ENCODE data around the gene CDKL5.

The CDKL5 gene

DNA sequence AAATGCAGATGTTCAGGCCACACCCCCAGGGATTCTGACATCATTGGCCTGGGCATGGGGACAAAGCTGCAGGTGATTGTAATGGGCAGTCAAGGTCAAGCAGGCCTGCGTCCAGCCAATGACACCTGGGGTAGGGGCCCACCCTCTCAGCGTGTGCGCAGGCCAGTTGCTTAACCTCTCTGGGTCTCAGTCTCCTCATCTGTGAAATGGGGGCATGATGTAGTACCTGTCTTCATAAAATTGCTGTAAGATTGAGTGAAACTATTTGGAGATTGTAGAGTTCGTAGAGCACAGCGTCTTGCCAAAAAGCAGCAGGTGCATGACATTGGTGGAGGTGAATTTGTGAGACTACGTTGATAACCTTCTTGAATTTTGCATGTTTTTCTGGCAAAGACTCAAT, 225.3 kb downstream of the CDKL5 start:
- DNase-seq, result no peak

DNA sequence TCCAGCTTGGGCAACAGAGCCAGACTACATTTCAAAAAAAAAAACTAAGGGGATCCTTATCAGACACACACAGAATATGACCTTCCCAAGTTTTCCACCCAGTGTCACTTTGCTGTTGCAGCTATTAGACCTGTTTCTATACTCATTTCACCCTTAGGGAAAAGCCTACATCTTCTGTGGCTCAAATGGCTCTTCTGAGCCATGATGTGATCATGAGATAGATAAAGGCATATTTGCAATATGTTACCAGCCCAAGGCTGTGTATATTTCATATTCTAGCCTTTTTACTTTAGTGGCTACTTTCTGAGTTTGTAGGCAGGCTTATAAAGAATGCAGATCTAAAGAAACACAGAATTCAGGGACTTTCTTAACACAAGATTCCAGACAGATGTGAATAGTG, 227.2 kb downstream of the CDKL5 start:
- no peak for DNase-seq

DNA sequence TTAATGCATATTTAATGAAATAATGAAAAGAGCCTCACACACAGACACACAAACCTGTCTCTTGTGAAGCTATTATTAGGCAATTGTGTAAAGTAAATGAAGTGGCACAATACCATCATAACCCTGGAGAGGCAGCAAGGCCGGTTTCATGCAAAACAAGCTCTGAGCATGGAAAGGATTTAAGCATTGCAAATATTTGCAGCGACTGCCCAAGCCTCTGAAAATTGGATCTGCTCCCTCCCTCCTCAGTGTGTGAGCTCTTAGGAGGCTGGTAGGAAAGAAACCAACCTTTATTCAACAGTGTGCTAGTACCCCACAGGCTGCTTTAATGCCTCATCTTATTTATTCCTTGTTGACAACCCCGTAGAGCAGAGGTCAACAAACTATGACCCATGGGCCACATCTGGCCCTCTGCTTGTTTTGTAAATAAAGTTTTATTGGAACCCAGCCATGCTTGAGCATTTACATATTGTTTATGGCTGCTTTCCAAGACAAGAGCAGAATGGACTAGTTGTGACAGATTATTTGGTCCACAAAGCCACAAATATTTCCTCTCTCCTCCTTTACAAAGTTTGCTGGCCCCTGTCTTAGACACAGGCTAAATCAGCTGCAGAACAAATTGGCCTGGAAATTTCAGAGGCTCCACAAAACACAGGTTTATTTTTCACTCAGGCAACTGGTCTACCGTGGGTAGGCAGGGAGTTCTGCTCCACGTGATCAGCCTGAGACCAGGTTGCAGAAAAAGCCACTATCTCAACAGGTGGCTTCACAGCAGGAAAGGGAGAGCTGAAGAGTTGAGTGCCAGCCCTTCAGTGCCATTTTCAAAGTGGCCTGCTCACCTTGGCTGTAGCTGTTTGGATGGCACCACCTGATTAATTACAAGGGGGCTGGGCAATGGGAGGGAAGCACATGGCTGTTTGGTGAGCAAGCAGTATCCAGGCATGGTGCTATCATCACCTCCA, 229.7 kb downstream of the CDKL5 start:
- no peak for DNase-seq

DNA sequence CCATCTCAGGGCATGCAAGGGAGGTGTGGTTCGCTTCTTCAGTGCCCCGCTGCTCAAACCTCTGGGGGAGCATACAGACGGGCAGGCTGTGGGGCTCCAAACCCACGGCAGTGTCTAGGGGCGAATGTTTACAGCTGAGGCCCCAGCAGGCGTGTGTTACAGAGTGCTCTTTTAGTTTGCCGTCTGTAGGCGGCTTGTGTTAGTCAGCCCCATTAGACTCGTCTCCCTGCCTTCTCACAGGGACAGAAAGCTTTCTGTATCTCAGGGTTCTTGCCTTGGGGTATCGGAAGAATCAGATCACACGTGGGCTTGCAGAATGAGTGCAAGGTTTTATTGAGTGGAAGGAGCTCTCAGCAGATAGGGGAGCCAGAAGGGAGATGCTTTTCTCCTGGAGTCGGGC, 235.9 kb downstream of the CDKL5 start:
- no peak for DNase-seq

DNA sequence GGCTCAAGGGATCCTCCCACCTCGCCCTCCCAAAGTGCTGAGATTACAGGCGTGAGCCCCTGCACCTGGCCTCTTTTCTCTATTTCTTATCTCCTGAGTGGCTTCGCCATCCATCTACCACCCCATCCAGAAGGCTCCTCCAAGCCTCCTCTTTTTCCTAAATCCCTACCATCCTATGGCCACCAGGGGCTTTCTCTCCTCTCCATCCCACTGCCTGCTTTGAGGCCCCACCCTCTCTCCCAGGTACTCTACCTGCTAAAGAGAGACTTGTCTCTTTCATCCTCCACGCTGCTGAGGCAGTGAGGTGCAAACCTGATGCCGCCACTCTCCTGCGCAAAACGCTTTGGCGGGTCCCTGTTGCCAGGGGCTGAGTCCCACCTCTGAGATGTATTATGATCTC, 239.5 kb downstream of the CDKL5 start:
- DNase-seq, result no peak

DNA sequence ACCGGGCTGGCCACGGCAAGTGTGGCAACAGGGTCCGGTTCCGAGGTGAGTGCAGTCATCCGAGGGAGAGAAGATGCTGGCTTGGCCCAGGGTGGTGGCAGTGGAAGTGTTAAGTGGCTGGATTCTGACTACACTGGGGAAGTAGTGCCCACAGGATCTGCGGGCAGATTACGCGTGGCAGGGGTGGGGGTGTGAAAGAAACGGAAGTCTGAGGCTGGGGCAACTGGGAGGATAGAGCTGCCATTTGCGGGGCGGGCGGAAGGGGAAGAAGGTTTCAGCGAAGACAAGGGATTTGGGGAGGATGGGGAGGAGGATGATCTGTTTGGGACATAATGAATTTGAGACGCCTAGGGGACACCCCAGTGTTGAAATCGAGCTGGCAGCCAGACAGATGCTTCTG, 241.2 kb downstream of the CDKL5 start:
- no peak for DNase-seq

DNA sequence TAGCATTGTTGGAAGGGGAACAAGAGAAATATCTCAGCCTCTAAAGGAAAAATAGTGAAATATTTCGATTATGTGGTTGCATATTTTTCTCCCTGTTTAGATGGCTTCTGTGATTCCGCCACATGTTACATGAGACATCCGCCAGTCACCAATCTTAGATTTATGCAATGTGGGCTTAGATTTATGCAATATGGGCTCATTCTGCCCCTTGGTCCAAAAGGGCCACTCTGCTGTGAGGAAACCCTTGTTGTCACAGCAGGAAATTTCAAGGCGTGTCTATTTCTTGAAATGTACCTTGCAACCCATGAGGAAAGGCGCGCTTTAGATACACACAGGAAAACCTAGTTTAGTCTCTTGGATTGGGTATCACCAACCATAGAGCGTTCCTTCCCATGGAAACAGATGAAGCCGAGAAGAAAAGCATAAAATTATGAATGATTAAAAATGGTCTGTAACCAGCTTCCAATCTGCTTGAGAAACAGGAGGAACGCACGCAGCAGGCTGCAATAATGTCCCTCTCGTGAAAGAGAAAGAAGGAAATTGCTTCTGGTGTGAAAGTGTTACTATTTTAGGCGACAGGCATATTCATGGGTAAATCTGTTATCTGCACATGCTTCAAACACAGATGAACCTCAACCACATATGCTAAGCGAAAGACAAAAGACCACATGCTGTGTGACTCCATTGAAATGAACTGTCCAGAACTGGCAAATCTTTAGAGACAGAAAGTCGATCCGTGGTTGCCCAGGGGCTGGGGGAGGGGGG, 242.8 kb downstream of the CDKL5 start:
- no peak for DNase-seq

DNA sequence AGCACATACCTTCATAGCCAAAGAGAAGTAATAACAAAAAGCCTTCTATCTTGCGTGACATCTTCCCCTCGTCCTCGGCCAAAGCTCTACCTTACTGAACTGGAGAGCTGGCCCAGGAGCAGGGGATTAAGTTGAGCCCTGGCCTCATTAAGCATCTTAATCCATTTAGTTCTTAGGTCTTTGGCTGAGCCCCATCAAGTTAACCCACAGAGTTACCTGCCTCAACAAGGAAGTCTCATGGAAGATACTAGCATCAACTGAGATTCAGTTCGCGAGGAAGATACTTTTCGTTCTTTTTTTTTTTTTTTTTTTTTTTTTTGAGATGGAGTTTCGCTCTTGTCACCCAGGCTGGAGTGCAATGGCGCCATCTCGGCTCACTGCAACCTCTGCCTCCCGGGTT, 246.6 kb downstream of the CDKL5 start, which contains the start of gene RS1:
Gene RS1 (minus strand): TSS at position 101 of the 400 bp plus-strand sequence. CDS start 40 bp downstream, at position 61.
- DNase-seq, result no peak

DNA sequence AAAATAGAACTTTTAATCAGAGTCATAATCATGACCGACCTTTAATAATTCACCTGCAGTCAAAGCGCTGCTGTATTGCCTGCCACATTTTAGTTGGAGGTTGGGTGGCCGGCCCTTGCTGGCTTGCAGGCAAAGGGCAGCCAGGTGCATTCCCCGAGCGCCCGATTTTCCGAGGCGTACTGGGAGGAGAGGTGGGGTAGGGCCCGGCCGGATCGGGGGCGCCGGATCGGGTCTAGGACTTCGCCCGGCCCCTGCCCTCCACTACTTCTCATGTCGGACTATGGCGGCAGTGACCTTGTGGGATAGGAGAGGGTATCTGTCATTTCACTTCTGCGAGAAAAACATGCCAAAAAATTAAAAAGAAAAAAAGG, 249.0 kb downstream of the CDKL5 start:
- DNase-seq, result no peak

DNA sequence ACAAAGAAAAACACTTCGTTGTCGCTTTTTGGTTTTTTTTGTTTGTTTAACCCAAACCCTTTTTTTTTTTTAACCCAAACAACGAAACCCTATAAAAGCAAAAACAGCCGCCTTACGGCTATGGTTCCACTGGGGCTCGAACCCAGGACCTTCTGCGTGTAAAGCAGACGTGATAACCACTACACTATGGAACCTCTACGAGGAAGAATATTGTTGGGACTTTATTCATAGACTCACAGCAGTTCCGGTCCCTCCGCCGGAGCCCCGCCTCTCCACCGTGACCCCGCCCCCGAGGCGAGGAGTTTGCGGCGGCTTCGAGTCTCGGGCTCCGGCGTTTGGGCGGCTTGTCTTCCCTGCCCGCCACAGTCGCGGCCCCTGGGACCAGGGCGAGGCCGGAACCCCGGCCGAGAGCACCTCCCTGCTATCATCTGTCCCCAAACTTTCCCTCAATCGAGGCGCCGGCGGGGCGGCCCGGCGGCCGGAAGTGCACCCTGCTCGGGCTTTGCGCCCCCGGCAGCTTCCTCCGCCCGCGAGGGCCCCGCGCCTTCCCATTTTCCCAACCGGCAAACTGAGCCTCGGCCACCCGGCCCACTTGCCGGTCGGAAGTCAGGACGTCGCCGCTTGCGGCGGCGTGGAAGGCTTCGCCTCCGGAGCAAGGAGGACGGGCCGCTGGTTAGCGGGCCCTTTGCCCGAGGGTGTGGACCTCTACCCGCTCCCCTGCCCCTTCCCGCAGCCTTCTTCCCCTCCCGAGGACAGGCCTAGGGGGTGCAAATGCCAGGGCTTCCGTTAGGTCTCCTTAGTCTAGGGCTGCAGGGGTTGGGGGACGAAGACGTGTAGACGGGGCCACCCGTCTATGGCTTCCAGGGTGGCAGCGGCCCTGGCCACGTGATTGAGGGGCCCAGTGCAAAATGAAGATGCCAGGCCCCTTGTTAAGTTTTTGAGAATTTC, 249.7 kb downstream of the CDKL5 start:
- peak; percentile 68 for DNase-seq

DNA sequence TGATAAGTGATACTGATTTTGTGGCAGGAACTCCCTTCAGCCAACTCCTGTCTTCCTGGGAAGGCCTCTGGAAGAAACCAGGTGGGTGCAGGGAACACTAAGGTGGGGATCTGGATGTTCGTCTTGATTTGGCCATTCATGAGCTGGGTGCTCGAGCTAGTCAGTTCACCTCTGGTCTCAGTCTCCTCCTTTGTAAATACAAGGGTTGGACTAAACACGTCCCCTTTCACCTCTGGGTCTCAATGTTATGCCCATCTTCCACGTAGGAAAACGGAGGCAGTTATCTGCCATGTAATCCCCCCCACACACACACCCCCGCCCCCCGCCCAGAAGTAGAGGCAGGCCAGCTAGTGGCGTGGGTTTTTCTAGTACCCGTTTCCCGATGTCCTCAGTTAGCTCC, 250.6 kb downstream of the CDKL5 start:
- DNase-seq, result no peak

DNA sequence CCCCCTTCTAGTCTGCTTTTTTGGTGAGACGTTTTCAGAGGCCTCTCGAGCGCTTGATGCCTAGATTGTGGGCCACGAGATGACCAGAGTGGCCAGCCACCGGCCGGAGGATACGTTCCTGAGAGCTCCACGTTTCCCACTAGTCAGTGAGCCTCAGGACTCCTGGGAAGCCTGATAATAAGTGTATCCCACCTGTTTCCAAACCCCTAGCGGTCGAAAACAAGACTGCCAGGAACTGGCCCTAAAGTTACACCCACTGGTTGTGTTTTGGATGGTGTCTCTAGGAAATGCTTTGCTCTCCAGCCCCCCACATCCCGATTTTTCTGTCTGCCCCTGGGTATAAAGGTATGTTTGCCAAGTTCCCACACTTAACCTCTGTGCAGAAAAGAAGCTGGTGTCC, 251.1 kb downstream of the CDKL5 start:
- no peak for DNase-seq

DNA sequence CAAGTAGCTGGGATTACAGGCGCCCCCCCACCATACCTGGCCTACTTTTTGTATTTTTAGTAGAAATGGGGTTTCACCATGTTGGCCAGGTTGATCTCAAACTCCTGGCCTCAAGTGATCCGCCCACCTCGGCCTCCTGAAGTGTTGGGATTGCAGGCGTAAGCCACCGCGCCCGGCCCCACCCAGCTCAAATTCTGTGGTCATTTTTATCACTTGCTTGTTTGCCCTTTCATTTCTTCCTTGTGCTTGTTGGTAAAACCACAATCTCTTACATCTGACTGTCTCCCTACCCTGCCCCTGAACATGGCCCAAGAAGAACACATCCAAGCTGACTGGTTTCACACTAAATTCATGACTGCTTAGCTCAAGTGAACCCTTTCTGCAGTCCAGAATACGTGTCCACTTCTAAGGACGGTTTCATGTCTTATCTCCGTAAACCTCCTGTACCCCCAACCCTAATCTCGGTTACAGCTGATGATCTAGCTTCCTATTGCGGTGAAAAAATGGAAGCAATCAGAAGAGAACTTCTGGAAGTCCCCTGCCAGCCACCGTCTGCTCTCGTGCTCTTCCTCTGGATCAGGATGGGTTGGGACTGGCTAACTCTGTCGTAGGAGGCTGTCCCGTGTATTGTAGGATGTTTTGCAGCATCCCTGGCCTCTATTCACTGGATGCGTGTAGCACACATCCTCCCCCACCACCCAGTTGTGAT, 251.9 kb downstream of the CDKL5 start:
- DNase-seq, result no peak

DNA sequence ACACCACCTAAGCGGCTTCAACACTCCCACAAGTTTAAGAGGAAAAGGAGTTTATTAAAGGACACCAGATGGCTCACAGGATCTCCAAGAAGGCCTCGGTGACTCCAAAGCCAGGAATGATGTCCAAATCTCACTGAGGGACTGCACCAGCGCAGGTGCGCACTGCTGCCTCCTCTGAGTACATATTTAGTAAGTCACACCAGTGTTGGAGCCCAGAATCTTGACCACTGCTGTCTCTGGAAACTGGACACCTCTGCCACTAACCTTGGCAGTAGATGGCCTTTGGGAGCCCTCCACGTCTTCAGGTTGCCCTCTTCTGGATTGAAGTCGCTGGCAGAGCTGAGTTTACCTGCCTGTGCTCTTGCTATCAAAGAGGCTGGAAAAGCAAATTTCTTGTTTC, 256.6 kb downstream of the CDKL5 start:
- no peak for DNase-seq

DNA sequence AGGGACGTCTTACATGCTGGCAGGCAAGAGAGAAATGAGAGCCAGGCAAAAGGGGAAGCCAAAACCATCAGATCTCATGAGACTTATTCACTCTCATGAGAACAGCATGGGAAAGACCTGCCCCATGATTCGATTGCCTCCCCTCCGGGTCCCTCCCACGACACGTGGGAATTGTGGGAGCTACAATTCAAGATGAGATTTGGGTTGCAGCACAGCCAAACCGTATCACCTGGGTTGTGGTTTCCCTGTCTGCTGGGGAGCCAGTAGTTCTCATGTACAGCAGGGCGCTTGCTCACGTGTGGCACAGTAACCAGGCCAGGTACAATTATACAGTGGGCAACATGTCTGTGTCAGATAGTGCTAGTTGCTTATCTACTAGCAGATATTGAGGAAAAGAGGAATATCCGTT, 257.6 kb downstream of the CDKL5 start:
- no peak for DNase-seq

DNA sequence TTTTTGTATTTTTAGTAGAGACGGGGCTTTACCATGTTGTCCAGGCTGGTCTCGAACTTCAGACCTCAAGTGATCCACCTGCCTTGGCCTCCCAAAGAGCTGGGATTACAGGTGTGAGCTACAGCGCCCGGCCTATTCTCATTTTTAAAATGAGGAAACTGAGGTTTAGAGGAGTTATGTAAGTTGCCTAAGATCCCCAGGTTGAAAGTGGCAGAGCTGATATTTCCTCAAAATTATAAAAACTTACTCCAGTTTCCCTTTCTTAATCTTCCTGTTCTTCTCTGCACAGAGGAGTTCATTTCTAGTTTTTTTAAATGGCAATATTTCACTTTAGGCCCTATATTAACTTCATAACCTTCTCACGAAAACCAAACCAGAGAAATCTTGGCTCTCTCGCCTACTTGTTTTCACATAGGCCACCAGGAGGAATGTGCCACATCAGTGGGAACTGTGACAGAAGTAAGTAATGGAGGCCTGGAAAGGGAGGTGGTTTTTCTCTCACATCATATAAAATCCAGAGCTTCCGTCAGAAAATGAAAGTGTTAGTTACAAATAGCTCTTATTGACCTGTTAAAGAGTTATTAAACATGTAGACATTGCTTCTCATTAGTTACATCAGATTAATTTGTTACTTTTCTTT, 262.6 kb downstream of the CDKL5 start:
- no peak for DNase-seq

DNA sequence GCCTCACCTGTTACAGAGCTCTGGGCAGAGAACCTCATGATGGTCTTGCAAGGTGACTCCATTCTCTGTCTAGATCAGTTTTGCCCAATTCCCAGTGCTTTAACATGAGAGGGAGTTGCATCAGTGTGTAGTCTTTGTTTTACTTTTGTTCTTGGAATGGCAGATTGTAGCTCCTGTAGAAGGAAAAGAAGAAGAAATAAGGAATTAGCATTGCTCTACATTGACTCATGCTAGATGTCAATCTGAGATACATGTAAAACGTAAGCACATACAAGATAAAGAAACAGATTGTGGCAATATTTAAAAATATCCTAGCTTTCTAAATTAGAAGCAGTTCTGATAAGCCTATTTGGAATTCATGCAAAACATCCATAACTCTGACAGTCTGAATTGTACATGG, 266.0 kb downstream of the CDKL5 start:
- DNase-seq, result no peak

DNA sequence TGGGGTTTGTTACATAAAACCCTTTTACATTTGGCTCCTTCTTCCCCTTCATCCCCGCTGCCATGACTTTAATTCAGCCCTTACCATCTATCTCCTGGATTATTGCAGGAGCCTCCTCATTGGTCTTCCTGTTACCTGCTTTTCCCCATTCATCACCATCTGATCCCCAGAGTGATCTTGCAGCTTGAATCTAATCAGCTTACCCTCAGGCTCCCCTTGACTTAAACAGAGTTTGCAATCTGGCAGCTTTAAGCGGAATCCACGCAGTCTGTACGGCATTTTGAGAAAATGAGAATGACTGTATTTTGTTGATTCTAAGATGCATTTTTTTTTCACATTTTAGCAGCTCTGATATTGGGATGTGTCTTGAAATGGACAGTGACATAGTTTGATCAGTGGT, 267.1 kb downstream of the CDKL5 start:
- no peak for DNase-seq

DNA sequence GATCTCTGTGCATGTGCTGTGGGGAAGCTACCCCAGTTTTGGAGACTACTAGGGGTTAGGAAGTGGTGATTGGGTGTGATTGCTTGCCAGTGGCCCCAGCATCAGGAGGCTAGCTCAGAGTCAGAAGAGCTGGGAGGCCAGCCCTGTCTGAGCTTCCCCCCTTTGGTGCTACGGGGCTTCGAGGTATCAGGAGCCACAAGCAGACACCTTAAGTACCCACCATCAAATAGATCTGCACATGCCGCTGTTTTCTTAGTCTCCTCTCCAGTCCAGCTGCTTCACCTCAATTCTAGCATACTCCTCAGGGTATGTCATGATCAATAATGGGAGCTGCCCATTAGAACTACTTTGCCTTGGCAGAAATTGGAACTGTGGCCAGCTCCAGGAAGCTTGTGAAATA, 271.2 kb downstream of the CDKL5 start:
- no peak for DNase-seq

DNA sequence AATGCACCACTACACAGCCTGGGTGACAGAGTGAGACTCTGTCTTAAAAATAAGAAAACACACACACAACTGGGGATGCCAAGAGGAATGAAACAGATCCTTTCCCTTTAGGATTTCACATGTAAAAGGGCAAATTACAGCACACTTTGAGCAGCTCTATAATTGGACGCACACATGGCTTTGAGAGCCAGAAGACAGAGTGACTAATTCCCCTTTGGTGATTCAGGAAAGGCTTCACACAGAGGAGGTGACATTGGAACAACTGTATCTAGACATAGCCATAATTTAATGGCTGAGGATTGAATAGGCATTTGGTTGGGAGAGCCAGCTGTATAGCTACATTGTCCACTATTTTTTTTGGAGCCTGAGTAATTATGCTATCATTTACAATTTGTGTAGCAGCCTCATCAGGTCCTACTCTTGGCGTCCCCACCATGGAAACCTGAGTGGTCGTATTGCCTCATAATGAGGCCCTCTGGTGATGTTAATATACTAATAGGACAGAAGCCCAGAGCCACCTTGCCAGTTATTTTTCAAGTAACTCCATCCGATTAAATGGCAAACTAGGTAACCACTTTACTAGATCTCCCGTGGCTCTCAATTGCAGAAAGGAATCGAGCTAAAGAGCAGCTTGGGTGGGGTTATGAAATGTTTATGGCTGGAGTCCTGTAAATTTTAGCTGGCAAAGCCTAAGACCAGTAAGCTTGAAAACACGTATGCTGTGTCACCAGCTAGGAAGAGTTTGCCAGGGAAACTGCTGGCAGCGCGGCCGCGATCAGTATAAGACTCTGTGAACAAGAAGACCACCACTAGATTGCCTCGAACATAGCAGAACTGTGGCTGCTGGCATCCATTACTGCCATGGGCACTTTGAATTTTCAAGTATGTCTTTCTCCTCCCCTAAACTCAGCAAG, 273.6 kb downstream of the CDKL5 start:
- no peak for DNase-seq

All from fibroblast of skin of abdomen (primary cell).